ENCODE results near the gene SNED1.

GRCh38 chr2:240970104-240970503, 28.3 kb upstream of the SNED1 start:
- TF ChIP-seq POLR2A (IDR thresholded peaks at IDR 0.05) (no peak), CTCF (IDR thresholded peaks at IDR 0.05 in 4 of 5, conservative IDR thresholded peaks at IDR 0.05 in 1 of 5) (no peak)

All from gastrocnemius medialis (tissue), 4 donors.